DOHH2 (cell line): ENCODE results near the gene NAP1L1.

Experiments
- H3F3A ChIP-seq: fragments of 200-600 bp; sonication (generic), shearing (Covaris generic); 2 replicates; pipeline ENCODE4 v1.6.0; 2016; ENCODE audit warnings: antibody characterized with exemption, mild to moderate bottlenecking; ENCODE audit not compliant: control insufficient read depth, insufficient read depth
- H3K27ac ChIP-seq: fragments of 200-600 bp; sonication (generic); 2 replicates; pipeline ENCODE4 v1.5.1; 2014; ENCODE audit warnings: low read depth, mild to moderate bottlenecking, low read length, moderate library complexity
- H3K27me3 ChIP-seq: fragments of 200-600 bp; sonication (generic); 2 replicates; pipeline ENCODE4 v1.6.1; 2014; ENCODE audit warnings: mild to moderate bottlenecking, low read length, mixed read lengths; ENCODE audit not compliant: control insufficient read depth
- H3K36me3 ChIP-seq: fragments of 200-600 bp; sonication (generic); 2 replicates; pipeline ENCODE4 v1.6.1; 2014; ENCODE audit warnings: mild to moderate bottlenecking, low read length, moderate library complexity, mixed read lengths; ENCODE audit not compliant: control insufficient read depth
- H3K4me1 ChIP-seq: fragments of 200-600 bp; sonication (generic); 2 replicates; pipeline ENCODE4 v1.6.1; 2014; ENCODE audit warnings: mild to moderate bottlenecking, low read length, mixed read lengths; ENCODE audit not compliant: control insufficient read depth
- H3K4me2 ChIP-seq: fragments of 200-600 bp; sonication (generic); 2 replicates; pipeline ENCODE4 v1.6.0; 2014; ENCODE audit warnings: mild to moderate bottlenecking, low read length, moderate library complexity
- H3K4me3 ChIP-seq: fragments of 200-600 bp; sonication (generic); 2 replicates; pipeline ENCODE4 v1.5.1; 2014; ENCODE audit warnings: mild to moderate bottlenecking, low read length, mixed read lengths
- H3K79me2 ChIP-seq: fragments of 200-600 bp; sonication (generic); 2 replicates; pipeline ENCODE4 v1.6.1; 2014; ENCODE audit warnings: mild to moderate bottlenecking, low read length, mixed read lengths; ENCODE audit not compliant: control insufficient read depth
- H3K9me2 ChIP-seq: fragments of 200-600 bp; sonication (generic); replicated peaks from 2 replicates; pipeline ENCODE4 v1.6.1; 2014; ENCODE audit warnings: mild to moderate bottlenecking, low read length, mixed read lengths; ENCODE audit not compliant: control insufficient read depth
- H3K9me3 ChIP-seq: fragments of 200-600 bp; sonication (generic); 2 replicates; pipeline ENCODE4 v1.6.1; 2014; ENCODE audit warnings: antibody characterized with exemption, low read length, mixed read lengths; ENCODE audit not compliant: control insufficient read depth, insufficient read depth
- H4K20me1 ChIP-seq: fragments of 200-600 bp; sonication (generic); 2 replicates; pipeline ENCODE4 v1.6.0; 2014; ENCODE audit warnings: low read depth, mild to moderate bottlenecking, antibody characterized with exemption, low read length, moderate library complexity; ENCODE audit not compliant: control insufficient read depth, insufficient read depth
- EZH2phosphoT487 ChIP-seq: fragments of 200-600 bp; sonication (generic); IDR thresholded peaks from 2 replicates; pipeline ENCODE4 v1.6.1; 2017; ENCODE audit warnings: borderline replicate concordance, mild to moderate bottlenecking, antibody characterized with exemption, low read length, moderate library complexity, mixed read lengths
- TF ChIP-seq, protein P1 (sequence below): fragments of 200-600 bp; sonication (generic); IDR thresholded peaks from one replicate; pipeline ENCODE4 v1.5.1; 2014; ENCODE audit warnings: antibody characterized with exemption, mild to moderate bottlenecking, low read depth, low read length; ENCODE audit not compliant: poor library complexity, severe bottlenecking

The NAP1L1 gene

DNA sequence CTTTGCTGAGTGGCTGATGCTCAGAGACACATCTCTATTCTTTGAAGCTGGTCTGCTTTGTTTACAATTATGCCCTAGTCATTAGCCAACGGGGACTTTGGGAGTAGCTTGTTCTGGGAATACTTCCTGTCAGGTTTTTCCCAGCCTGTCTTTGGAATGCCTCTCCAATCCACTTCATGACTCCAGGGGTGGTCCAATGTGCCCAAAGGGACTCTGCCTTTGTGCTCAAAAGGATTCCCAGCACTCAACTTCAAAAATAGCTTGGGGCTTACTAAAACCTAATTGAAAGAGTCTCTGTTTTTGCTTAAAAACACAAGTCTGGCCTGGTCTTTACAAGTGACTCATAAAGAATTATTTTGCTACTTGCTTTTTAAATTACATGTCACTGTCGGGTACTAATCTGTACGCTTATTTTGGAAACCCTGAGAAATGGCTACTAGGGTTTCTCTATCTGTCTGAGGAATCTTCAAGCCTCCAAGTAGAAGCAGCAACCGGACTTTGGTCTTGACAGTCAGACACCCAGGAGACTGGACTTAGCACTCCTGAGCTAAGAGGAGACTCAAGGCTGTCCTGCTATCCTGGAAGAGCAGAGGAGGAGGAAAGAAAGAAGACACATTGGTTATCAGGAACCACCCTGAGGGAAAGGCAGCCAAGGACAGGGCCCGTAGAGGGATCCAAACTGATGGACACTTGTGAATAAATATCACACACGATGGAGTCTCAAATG lies 73.6 kb downstream of the NAP1L1 start:
- no peak overlapping the region for H3K4me3 ChIP-seq
- no peaks in the 10 kb centered on the region for H3K36me3 ChIP-seq
- no peak overlapping the region for H3K27ac ChIP-seq
- 0 out of 2 replicates have a peak, but pooled peaks cover 2% of the 10 kb centered on the region for H3K27me3 ChIP-seq
- no peaks in the 10 kb centered on the region for H3K9me2 ChIP-seq
- H3K79me2 ChIP-seq: no peaks in the 10 kb centered on the region
- H3K4me2 ChIP-seq: no peak overlapping the region
- no peaks in the 10 kb centered on the region for H3F3A ChIP-seq
- no peaks in the 10 kb centered on the region for H4K20me1 ChIP-seq
- TF ChIP-seq, protein P1, sequence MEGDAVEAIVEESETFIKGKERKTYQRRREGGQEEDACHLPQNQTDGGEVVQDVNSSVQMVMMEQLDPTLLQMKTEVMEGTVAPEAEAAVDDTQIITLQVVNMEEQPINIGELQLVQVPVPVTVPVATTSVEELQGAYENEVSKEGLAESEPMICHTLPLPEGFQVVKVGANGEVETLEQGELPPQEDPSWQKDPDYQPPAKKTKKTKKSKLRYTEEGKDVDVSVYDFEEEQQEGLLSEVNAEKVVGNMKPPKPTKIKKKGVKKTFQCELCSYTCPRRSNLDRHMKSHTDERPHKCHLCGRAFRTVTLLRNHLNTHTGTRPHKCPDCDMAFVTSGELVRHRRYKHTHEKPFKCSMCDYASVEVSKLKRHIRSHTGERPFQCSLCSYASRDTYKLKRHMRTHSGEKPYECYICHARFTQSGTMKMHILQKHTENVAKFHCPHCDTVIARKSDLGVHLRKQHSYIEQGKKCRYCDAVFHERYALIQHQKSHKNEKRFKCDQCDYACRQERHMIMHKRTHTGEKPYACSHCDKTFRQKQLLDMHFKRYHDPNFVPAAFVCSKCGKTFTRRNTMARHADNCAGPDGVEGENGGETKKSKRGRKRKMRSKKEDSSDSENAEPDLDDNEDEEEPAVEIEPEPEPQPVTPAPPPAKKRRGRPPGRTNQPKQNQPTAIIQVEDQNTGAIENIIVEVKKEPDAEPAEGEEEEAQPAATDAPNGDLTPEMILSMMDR: no peak
- no peak for TF ChIP-seq EZH2phosphoT487
- no peaks in the 10 kb centered on the region for H3K4me1 ChIP-seq
- no peaks in the 10 kb centered on the region for H3K9me3 ChIP-seq

DNA sequence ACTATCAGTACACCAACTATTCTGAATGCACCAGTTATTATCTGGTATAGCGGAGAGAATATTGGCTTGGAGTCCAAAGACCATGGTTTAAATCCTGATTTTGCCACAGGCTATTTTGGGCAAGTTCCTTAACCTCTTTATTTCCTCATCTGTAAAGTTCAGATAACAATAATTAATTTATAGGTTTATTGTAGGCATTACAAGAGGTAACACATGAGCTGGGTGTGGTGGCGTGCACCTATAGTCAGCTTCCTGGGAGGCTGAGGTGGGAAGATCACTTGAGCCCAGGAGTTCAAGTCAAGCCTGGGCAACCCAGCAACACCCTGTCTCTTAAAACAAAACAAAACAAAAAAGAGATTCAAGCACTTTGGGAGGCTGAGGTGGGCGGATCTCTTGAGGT lies 76.1 kb downstream of the NAP1L1 start:
- Histone ChIP-seq H3K4me1 (no peaks in the 10 kb centered on the region), H3K4me2 (no peak overlapping the region), H3K27ac (no peak overlapping the region), H3K36me3 (no peaks in the 10 kb centered on the region), H3K9me3 (no peaks in the 10 kb centered on the region), H3F3A (no peaks in the 10 kb centered on the region), H3K9me2 (no peaks in the 10 kb centered on the region), H3K4me3 (no peak overlapping the region), H4K20me1 (no peaks in the 10 kb centered on the region), H3K79me2 (no peaks in the 10 kb centered on the region), H3K27me3 (0 out of 2 replicates have a peak, but pooled peaks cover 2% of the 10 kb centered on the region)
- TF ChIP-seq, protein P1: no peak
- TF ChIP-seq EZH2phosphoT487: no peak

DNA sequence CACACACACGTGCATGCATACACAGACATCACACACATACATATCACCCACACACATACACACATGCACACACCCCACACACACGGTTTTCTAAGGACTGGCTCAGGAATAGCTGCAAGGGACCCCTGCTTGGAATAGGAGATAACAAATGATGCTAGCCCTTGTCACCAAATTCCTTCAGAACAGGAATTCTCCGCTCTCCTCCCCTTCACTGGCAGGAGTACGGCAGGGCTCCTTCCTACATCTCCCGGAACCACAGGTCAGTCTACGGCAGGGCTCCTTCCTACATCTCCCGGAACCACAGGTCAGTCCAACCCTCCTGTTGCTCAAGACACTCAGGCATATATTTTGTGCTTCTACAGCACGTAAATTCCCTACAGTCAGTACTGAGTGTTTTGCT lies 76.8 kb downstream of the NAP1L1 start:
- no peak overlapping the region for H3K4me3 ChIP-seq
- TF ChIP-seq, protein P1: no peak
- no peak for TF ChIP-seq EZH2phosphoT487
- no peaks in the 10 kb centered on the region for H3K36me3 ChIP-seq
- H3K9me3 ChIP-seq: no peaks in the 10 kb centered on the region
- H3K4me1 ChIP-seq: no peaks in the 10 kb centered on the region
- H3K9me2 ChIP-seq: no peaks in the 10 kb centered on the region
- H3F3A ChIP-seq: no peaks in the 10 kb centered on the region
- no peaks in the 10 kb centered on the region for H3K79me2 ChIP-seq
- H3K27ac ChIP-seq: no peak overlapping the region
- no peaks in the 10 kb centered on the region for H4K20me1 ChIP-seq
- H3K4me2 ChIP-seq: no peak overlapping the region
- H3K27me3 ChIP-seq: 0 out of 2 replicates have a peak, but pooled peaks cover 2% of the 10 kb centered on the region
